Thyroid gland (tissue), 4 donors: Measurements from ENCODE around the gene SMAD3. TPM values are rescaled to one million over a fixed set of nuclear protein-coding genes. Genes with fewer than 3 reads are reported as not detected.

Experiments
- DNase-seq, 2 donors: peaks; one replicate each; pipeline ENCODE4 v3.0.0-alpha.2; 2019
- H3K27ac ChIP-seq, 3 donors: fragments of 200-600 bp; sonication (generic); 1 replicate in 2 of 3; 2 replicates in 1 of 3; pipeline ENCODE4 v1.5.1; 2016 to 2019; ENCODE audit warnings: mild to moderate bottlenecking in 1 of 3, moderate library complexity in 1 of 3
- H3K27me3 ChIP-seq: fragments of 200-600 bp; sonication (generic); one replicate; pipeline ENCODE4 v1.5.1; 2019
- H3K36me3 ChIP-seq, 2 donors: fragments of 200-600 bp; sonication (generic); one replicate each; pipeline ENCODE4 v1.5.1; 2016 to 2019
- H3K4me1 ChIP-seq, 2 donors: fragments of 200-600 bp; sonication (generic); one replicate each; pipeline ENCODE4 v1.5.1; 2017 to 2019
- H3K4me3 ChIP-seq, 3 donors: fragments of 200-600 bp; sonication (generic); replicated peaks in 1 of 3; 1 replicate in 2 of 3; 2 replicates in 1 of 3; pipeline ENCODE4 v1.5.1; 2016; ENCODE audit warnings: mild to moderate bottlenecking in 1 of 3
- H3K9me3 ChIP-seq: fragments of 200-600 bp; sonication (generic); one replicate; pipeline ENCODE4 v1.5.1; 2017
- CTCF ChIP-seq, 6 experiments: fragments of 200-600 bp in 3 of 6; fragments of 450-650 bp in 3 of 6; sonication (generic) in 3 of 6; IDR thresholded peaks; one replicate each; pipeline ENCODE4 v1.5.1; 2016 to 2019; ENCODE audit warnings: antibody characterized with exemption in 6 of 6, mild to moderate bottlenecking in 2 of 6, inconsistent platforms in 1 of 6, moderate library complexity in 1 of 6
- POLR2A ChIP-seq, 2 donors: fragments of 450-650 bp; IDR thresholded peaks; one replicate each; pipeline ENCODE4 v1.6.1; 2017; ENCODE audit warnings: antibody characterized with exemption in 2 of 2, mild to moderate bottlenecking in 2 of 2, moderate library complexity in 1 of 2
- WGBS, 2 donors: methylation state at CpG; one replicate each; pipeline ENCODE4 v1.1.5; 2017; 5-methylcytosine and 5-hydroxymethylcytosine counted together
- intact Hi-C: fragments of 100-400 bp; cut with DNase I; formaldehyde crosslinking; loops from one replicate; pipeline ENCODE4 v1.15.1; 2023
- total RNA-seq, 4 donors: library from RNA; depleted of rRNA; stranded (reverse); fragments of >200 nt; gene quantifications; one replicate each; pipeline ENCODE4 v1.2.3, GENCODE V29; 2016

SMAD3 gene
- total RNA-seq, 4 donors from 2014 or later: 33.6 to 66.5 (median 47.3) TPM

DNA sequence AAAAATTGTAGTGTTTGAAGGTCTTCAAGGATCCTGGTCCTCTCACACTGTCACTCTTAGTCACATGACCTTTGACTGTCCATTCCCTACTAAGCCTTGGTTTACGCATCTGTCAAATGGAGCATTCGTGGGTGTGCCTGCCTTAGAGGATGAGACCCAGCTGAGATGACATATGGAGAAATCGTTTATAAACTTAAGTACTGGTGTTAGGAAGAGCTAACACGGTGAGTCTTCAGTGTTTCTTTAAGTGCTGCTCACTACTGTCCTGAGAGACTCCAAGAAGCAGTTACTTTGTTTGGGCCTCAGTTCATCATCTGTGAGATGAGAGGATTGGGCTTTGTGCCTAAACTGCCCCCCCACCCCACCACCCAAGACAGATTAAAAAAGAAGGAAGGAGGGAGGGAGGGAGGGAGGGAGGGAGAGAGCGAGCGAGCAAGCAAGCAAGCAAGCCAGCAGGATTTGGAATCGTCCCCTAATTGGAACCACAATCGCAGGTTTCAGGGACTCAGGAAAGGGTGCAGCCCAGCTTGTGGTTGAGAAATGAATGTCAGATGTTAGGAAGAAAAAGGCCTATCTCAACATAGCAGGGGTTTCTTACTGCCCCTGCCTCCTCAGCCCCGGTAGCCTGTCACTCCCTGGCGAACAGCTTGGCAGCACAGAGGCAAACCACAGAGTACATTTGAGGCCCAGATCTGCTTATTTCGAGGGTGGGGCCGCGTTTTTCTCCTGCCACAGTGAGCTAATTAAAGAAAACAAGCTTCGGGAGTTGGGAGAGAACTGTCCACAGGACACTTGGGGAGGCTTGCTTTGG is 32.7 kb downstream of the SMAD3 start:
- DNase-seq: peak; percentile 35 to 60
- H3K9me3 ChIP-seq: no peaks in the 10 kb centered on the region
- intact Hi-C loops: no loop called here
- H3K36me3 ChIP-seq: no peaks in the 10 kb centered on the region
- H3K27me3 ChIP-seq: no peaks in the 10 kb centered on the region
- 39 to 42% methylated on average over 11 to 14 of the region's 14 CpGs for WGBS, 2 donors
- peak overlapping the region in 2 of 3 donors; percentile 69 to 72 for H3K27ac ChIP-seq
- no peak overlapping the region for H3K4me3 ChIP-seq
- peaks cover 36 to 60% of the 10 kb centered on the region in 2 donors for H3K4me1 ChIP-seq
- TF ChIP-seq POLR2A (IDR thresholded peaks at IDR 0.05): no peak
- no peak for TF ChIP-seq CTCF (IDR thresholded peaks at IDR 0.05)

- intact Hi-C loops: no loop called here
- Histone ChIP-seq H3K27me3 (no peaks in the 10 kb centered on the region), H3K4me1 (peaks cover 42 to 60% of the 10 kb centered on the region in 2 donors), H3K4me3 (no peak overlapping the region), H3K27ac (peak overlapping the region in 2 of 3 donors; percentile 69 to 72), H3K36me3 (no peaks in the 10 kb centered on the region), H3K9me3 (no peaks in the 10 kb centered on the region)
- TF ChIP-seq CTCF (IDR thresholded peaks at IDR 0.05) (no peak), POLR2A (IDR thresholded peaks at IDR 0.05) (no peak)
- DNase-seq: no peak
- 88 to 89% methylated on average over 8 of the region's 8 CpGs for WGBS, 2 donors
These were observed 33.4 kb downstream of the SMAD3 start for GRCh38 chr15:67098768-67099282.

- no peaks in the 10 kb centered on the region for H3K36me3 ChIP-seq
These were observed 34.9 kb downstream of the SMAD3 start for GRCh38 chr15:67100124-67100791.

DNA sequence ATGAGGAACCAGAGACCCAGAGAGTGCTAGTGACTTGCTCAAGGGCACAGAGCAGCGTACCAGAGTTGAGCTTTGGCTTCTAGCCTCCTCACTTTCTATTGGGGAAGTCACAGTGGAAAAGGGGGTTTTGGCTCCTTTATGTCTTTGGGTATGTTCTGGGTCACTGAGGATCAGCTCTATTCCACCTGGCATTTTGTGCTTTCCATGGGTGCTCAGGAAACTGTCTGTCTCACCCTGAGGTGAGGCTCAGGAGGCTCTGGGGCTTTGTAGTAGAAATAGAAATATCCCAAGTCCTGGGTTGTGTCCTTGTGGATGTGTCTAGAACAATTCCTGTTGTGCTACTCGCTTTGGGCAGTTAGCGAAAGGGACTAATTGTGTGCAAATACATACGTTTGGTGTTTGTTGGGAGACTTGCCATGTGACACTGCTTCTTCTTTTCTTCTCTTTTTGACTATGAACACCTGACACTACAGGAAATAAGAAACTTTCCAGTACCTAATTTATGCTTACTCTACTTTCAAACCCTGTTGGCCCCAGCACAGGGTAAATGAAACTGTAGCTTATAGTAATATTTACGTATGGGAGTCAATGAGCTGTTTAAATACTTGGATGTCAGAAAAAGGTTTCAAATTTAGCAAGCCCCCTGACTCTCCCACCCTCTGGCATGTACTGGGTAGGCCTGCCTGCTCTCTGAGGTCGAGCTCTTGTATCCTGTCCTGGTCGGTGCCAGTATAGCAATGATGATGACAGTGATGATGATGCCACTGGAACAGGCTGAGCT is 35.6 kb downstream of the SMAD3 start:
- Histone ChIP-seq H3K36me3 (no peaks in the 10 kb centered on the region), H3K27ac (peak overlapping the region in 1 of 3 donors; percentile 32), H3K4me3 (no peak overlapping the region), H3K27me3 (no peaks in the 10 kb centered on the region), H3K9me3 (no peaks in the 10 kb centered on the region), H3K4me1 (peaks cover 60 to 77% of the 10 kb centered on the region in 2 donors)
- 85 to 91% methylated on average over 7 of the region's 7 CpGs for WGBS, 2 donors
- TF ChIP-seq CTCF (IDR thresholded peaks at IDR 0.05) (no peak), POLR2A (IDR thresholded peaks at IDR 0.05) (no peak)
- DNase-seq: no peak
- intact Hi-C loops: no loop called here

More at GRCh38 chr15:67100124-67100791, 34.9 kb downstream of the SMAD3 start:
- intact Hi-C loops: no loop called here
- peak overlapping the region in 1 of 3 donors; percentile 32 for H3K27ac ChIP-seq
- H3K4me1 ChIP-seq: peaks cover 52 to 69% of the 10 kb centered on the region in 2 donors
- 78 to 79% methylated on average over 5 of the region's 5 CpGs for WGBS, 2 donors
- no peaks in the 10 kb centered on the region for H3K9me3 ChIP-seq
- no peak overlapping the region for H3K4me3 ChIP-seq
- no peaks in the 10 kb centered on the region for H3K27me3 ChIP-seq
- TF ChIP-seq POLR2A (IDR thresholded peaks at IDR 0.05) (no peak), CTCF (IDR thresholded peaks at IDR 0.05) (no peak)
- DNase-seq: no peak
